Measurements from ENCODE around the gene AGRP. TPM values are rescaled to one million over a fixed set of nuclear protein-coding genes. Genes with fewer than 3 reads are reported as not detected.

AGRP gene
- total RNA-seq, 2 experiments from 2014 or later, result not detected

DNA sequence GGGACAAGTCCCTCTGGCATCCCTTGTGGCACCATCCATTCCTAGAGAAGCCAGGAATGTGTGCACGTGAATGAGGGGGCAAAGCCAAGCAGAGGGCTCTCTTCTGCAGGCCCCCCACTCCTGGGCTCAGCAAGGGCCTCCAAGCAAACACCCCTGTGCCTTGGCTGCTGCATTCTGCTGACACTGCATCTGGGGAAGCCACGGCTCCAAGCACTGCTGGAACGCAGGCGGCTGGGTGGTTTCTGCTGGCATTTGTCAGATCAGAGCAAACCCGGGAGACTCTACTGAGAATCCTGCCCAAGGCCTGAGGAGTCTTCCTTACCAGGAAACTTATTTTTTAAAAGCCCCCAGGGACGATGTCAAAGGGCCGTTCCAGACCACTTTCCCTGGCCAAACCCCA, 25.7 kb downstream of the AGRP start:
- ChIA-PET CTCF (interaction anchor here (0.9 to 2.8 kb wide), 3 partner anchors 10 to 63 kb away, joined by 3 to 21 read pairs (median 5); no protein-coding TSS in a partner anchor), POLR2A (interaction anchor here (1.2 kb wide), 1 partner anchor 55 kb away, joined by 3 read pairs; no protein-coding TSS in a partner anchor)
- Mint-ChIP-seq H3K27me3 (no peaks in the 10 kb centered on the region), H3K4me1 (ENCODE audit: low read depth) (peaks cover 8% of the 10 kb centered on the region), H3K36me3 (ENCODE audit: low read depth) (no peaks in the 10 kb centered on the region), H3K9me3 (no peaks in the 10 kb centered on the region), H3K4me3 (no peak overlapping the region), H3K27ac (no peak overlapping the region)
- ATAC-seq (no peak), DNase-seq (no peak)
- intact Hi-C loops (cut with micrococcal nuclease), result no loop called here
- TF ChIP-seq, protein P1, sequence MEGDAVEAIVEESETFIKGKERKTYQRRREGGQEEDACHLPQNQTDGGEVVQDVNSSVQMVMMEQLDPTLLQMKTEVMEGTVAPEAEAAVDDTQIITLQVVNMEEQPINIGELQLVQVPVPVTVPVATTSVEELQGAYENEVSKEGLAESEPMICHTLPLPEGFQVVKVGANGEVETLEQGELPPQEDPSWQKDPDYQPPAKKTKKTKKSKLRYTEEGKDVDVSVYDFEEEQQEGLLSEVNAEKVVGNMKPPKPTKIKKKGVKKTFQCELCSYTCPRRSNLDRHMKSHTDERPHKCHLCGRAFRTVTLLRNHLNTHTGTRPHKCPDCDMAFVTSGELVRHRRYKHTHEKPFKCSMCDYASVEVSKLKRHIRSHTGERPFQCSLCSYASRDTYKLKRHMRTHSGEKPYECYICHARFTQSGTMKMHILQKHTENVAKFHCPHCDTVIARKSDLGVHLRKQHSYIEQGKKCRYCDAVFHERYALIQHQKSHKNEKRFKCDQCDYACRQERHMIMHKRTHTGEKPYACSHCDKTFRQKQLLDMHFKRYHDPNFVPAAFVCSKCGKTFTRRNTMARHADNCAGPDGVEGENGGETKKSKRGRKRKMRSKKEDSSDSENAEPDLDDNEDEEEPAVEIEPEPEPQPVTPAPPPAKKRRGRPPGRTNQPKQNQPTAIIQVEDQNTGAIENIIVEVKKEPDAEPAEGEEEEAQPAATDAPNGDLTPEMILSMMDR (IDR thresholded peaks at IDR 0.05), result no peak

DNA sequence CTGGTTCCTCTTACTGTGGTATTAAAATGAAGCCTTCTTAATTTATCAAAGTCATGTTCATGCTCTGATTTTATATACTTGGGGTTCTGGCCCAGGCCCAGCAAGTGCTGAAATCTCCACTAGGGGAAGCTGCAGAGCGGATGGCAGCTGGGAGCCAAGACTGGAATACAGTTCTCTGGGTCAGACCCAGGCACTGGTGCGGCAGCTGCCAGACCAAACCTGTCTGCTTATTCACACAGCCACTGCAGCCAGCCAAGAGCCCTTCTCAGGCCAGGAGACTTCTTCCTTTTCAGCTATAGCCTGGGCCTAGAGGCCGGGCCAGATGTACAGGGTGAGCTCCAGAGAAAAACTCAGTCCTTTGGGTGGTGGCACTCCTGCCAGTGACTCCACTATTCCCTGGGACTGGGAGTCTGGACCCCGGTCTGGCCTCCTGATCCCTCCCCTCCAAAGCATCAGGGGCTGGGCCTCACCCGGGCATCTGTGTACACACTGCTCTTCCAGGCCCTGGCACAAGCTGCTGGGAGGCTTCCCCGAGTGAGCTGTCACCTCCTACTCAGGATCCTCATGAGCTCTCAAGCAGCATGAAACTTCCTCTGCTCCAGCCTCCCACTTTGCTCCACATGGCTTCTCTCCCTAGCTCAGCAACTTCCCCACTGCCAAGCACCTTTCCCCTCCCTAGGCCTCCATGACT, 26.8 kb downstream of the AGRP start:
- intact Hi-C loops (cut with micrococcal nuclease), result no loop called here
- H3K27me3 Mint-ChIP-seq, result no peaks in the 10 kb centered on the region
- no peak overlapping the region for H3K4me3 Mint-ChIP-seq
- peaks cover 8% of the 10 kb centered on the region for H3K4me1 Mint-ChIP-seq (ENCODE audit: low read depth)
- DNase-seq (no peak), ATAC-seq (no peak)
- TF ChIP-seq, protein P1 (IDR thresholded peaks at IDR 0.05), result peak; percentile 24
- ChIA-PET CTCF (interaction anchor here (0.7 to 2.8 kb wide), 7 partner anchors 9 to 560 kb away, joined by 3 to 21 read pairs (median 5); no protein-coding TSS in a partner anchor), POLR2A (interaction anchor here (1.2 kb wide), 1 partner anchor 196 kb away, joined by 3 read pairs; no protein-coding TSS in a partner anchor)
- H3K36me3 Mint-ChIP-seq (ENCODE audit: low read depth), result no peaks in the 10 kb centered on the region
- no peak overlapping the region for H3K27ac Mint-ChIP-seq
- no peaks in the 10 kb centered on the region for H3K9me3 Mint-ChIP-seq

DNA sequence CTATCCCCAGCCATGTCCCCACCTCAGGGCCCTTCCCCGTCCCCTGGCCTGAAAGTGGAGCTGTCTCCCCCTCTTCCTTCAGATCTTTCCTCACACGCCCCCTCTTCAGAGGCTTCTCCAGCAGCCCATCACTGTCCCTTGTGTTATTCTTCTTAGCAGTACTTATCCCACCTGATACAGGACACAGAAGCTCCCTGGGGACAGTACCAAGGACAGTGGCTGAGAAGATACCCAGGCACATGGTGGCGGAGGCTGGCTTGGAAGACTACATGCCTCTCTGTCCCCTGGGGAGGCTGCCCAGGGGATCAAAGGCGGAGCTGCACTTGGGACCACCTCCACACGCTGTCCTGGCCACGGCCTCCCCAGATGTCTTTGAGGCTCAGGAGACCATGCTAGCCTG, 28.5 kb downstream of the AGRP start:
- POLR2A ChIA-PET, result interaction anchor here (1.1 kb wide), 1 partner anchor 13 kb away, joined by 3 read pairs; no protein-coding TSS in a partner anchor
- CTCF ChIA-PET, result interaction anchor here (0.8 to 2.5 kb wide), 2 partner anchors 26 to 206 kb away, joined by 3 to 9 read pairs; partner anchors contain the start of gene SLC9A5
- H3K9me3 Mint-ChIP-seq, result no peaks in the 10 kb centered on the region
- ATAC-seq, result no peak
- H3K27ac Mint-ChIP-seq, result peak overlapping the region; percentile 16
- TF ChIP-seq, protein P1 (IDR thresholded peaks at IDR 0.05), result no peak
- no peak for DNase-seq
- H3K36me3 Mint-ChIP-seq (ENCODE audit: low read depth), result no peaks in the 10 kb centered on the region
- peaks cover 8% of the 10 kb centered on the region for H3K4me1 Mint-ChIP-seq (ENCODE audit: low read depth)
- intact Hi-C loops (cut with micrococcal nuclease), result no loop called here
- no peak overlapping the region for H3K4me3 Mint-ChIP-seq
- H3K27me3 Mint-ChIP-seq, result no peaks in the 10 kb centered on the region

DNA sequence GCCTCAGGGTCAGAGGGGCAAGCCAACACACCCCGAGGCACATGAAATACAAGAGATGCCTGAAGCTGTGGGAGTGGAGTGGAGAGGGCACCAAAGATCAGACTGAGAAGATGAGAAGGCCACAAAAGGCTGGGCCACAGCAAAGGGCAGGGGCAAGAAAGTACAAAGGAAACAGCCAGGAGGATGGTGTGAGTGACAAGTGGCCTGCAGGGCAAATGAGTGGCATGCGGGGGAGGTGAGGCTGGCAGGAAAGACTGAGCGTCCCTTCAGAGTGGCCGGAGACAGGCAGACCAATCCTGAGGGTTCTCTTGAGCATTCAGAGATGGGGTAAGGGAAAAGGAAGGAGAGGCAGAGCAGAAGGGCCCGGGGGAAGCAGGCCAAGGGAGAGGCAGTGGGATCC, 29.2 kb downstream of the AGRP start:
- peaks cover 8% of the 10 kb centered on the region for H3K4me1 Mint-ChIP-seq (ENCODE audit: low read depth)
- H3K36me3 Mint-ChIP-seq (ENCODE audit: low read depth), result no peaks in the 10 kb centered on the region
- H3K4me3 Mint-ChIP-seq, result no peak overlapping the region

More for the DNA sequence above, 29.2 kb downstream of the AGRP start:
- POLR2A ChIA-PET, result no interaction called here
- no peak for DNase-seq
- intact Hi-C loops (cut with micrococcal nuclease), result no loop called here
- Mint-ChIP-seq H3K27ac (no peak overlapping the region), H3K9me3 (no peaks in the 10 kb centered on the region), H3K27me3 (no peaks in the 10 kb centered on the region)
- no peak for ATAC-seq
- TF ChIP-seq, protein P1 (IDR thresholded peaks at IDR 0.05), result no peak
- CTCF ChIA-PET, result interaction anchor here (0.8 to 1.0 kb wide), 2 partner anchors 8 to 26 kb away, joined by 3 read pairs; no protein-coding TSS in a partner anchor
